HG03520 (cell line): ENCODE data around the gene USP43.

Source experiments
- ATAC-seq: cut with Tn5 transposase; IDR thresholded peaks from one replicate; pipeline ENCODE4 v1.9.1; 2021; ENCODE audit warnings: mild to moderate bottlenecking, moderate library complexity; ENCODE audit not compliant: unreplicated experiment

USP43 gene

DNA sequence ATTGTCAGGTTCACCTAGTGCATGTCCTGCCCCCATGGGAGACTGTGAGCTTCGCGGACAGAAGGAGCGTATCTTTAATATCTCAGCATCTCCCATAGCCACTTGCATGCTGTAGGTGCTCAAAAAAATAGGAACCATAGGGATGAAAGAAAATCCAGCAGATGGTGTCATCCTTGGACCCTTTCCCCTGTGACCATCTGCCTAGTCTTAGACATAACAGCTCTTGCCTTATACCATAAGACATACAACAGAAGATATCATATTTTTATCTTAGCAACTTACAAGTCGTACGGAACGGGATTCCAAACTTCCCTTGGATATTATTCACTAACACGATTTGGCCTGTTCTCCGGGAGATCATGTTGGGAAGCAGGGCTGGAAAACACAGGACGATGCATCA lies 131.6 kb downstream of the USP43 start:
- no peak for ATAC-seq
